H9 (cell line): ENCODE measurements around the gene TMEM135. TPM values are rescaled to one million over a fixed set of nuclear protein-coding genes. Genes with fewer than 3 reads are reported as not detected.

Source experiments
- DNase-seq: peaks from one replicate; pipeline ENCODE4 v3.0.0-alpha.2; 2017
- H2AFZ ChIP-seq: one replicate; pipeline ENCODE4 v1.6.1; 2013; ENCODE audit warnings: mild to moderate bottlenecking, low read length, control low read depth, moderate library complexity
- H2AK5ac ChIP-seq: 2 replicates; pipeline ENCODE4 v1.6.1; 2013; ENCODE audit warnings: low read length, control low read depth, mixed read lengths; ENCODE audit not compliant: insufficient read length
- H2BK120ac ChIP-seq: one replicate; pipeline ENCODE4 v1.6.1; 2013; ENCODE audit warnings: low read depth, mild to moderate bottlenecking, low read length, control low read depth, inconsistent platforms; ENCODE audit not compliant: poor library complexity, severe bottlenecking
- H2BK12ac ChIP-seq: 2 replicates; pipeline ENCODE4 v1.6.1; 2013; ENCODE audit warnings: low read length, control low read depth, mixed read lengths, low read depth; ENCODE audit not compliant: insufficient read length
- H2BK15ac ChIP-seq: 2 replicates; pipeline ENCODE4 v1.6.1; 2013; ENCODE audit warnings: low read depth, low read length, control low read depth
- H2BK20ac ChIP-seq: one replicate; pipeline ENCODE4 v1.6.1; 2013; ENCODE audit warnings: low read depth, mild to moderate bottlenecking, low read length, control low read depth, inconsistent platforms; ENCODE audit not compliant: poor library complexity, severe bottlenecking
- H2BK5ac ChIP-seq: 2 replicates; pipeline ENCODE4 v1.6.1; 2013; ENCODE audit warnings: low read length, control low read depth, mixed read lengths; ENCODE audit not compliant: insufficient read length
- H3K14ac ChIP-seq: 2 replicates; pipeline ENCODE4 v1.6.1; 2013; ENCODE audit warnings: low read length, control low read depth; ENCODE audit not compliant: insufficient read depth
- H3K18ac ChIP-seq: 2 replicates; pipeline ENCODE4 v1.6.1; 2013; ENCODE audit warnings: low read depth, mild to moderate bottlenecking, mixed read lengths, low read length, control low read depth; ENCODE audit not compliant: insufficient read length
- H3K23ac ChIP-seq: 2 replicates; pipeline ENCODE4 v1.6.1; 2013; ENCODE audit warnings: low read length, control low read depth, mixed read lengths, low read depth; ENCODE audit not compliant: insufficient read length
- H3K23me2 ChIP-seq: 2 replicates; pipeline ENCODE4 v1.6.1; 2013; ENCODE audit warnings: low read depth, mild to moderate bottlenecking, mixed read lengths, low read length, control low read depth; ENCODE audit not compliant: insufficient read length, poor library complexity, severe bottlenecking
- H3K27ac ChIP-seq: 2 replicates; pipeline ENCODE4 v1.5.1; 2013; ENCODE audit warnings: low read length, control low read depth, mixed read lengths, low read depth; ENCODE audit not compliant: insufficient read length
- H3K27me3 ChIP-seq: 2 replicates; pipeline ENCODE4 v1.6.1; 2013; ENCODE audit warnings: low read length, control low read depth, inconsistent platforms; ENCODE audit not compliant: insufficient read depth
- H3K4ac ChIP-seq: 2 replicates; pipeline ENCODE4 v1.6.1; 2013; ENCODE audit warnings: low read depth, mild to moderate bottlenecking, control low read depth, inconsistent platforms, low read length, moderate library complexity
- H3K4me1 ChIP-seq: 2 replicates; pipeline ENCODE4 v1.6.1; 2013; ENCODE audit warnings: low read length, control low read depth, inconsistent platforms; ENCODE audit not compliant: insufficient read depth
- H3K4me2 ChIP-seq: 2 replicates; pipeline ENCODE4 v1.6.1; 2013; ENCODE audit warnings: low read length, control low read depth, mixed read lengths; ENCODE audit not compliant: insufficient read length, insufficient read depth
- H3K56ac ChIP-seq: 2 replicates; pipeline ENCODE4 v1.6.1; 2013; ENCODE audit warnings: low read depth, mild to moderate bottlenecking, mixed read lengths, low read length, control low read depth; ENCODE audit not compliant: insufficient read length
- H3K79me1 ChIP-seq: 2 replicates; pipeline ENCODE4 v1.6.1; 2013; ENCODE audit warnings: low read depth, mild to moderate bottlenecking, moderate library complexity, low read length, control low read depth, inconsistent platforms; ENCODE audit not compliant: insufficient read depth, poor library complexity, severe bottlenecking
- H3K79me2 ChIP-seq: 2 replicates; pipeline ENCODE4 v1.6.1; 2013; ENCODE audit warnings: low read length, control low read depth, inconsistent platforms; ENCODE audit not compliant: insufficient read depth
- H3K9ac ChIP-seq: 2 replicates; pipeline ENCODE4 v1.6.1; 2013; ENCODE audit warnings: low read length, control low read depth, mixed read lengths; ENCODE audit not compliant: insufficient read length; ENCODE audit errors: extremely low read depth
- H3K9me3 ChIP-seq: one replicate; pipeline ENCODE4 v1.6.1; 2013; ENCODE audit warnings: low read depth, low read length, inconsistent platforms; ENCODE audit not compliant: control insufficient read depth
- H3T11ph ChIP-seq: one replicate; pipeline ENCODE4 v1.6.1; 2013; ENCODE audit warnings: mild to moderate bottlenecking, low read length, control low read depth, inconsistent platforms
- H4K20me1 ChIP-seq: one replicate; pipeline ENCODE4 v1.6.1; 2013; ENCODE audit not compliant: control insufficient read depth, insufficient read length, insufficient read depth
- H4K5ac ChIP-seq: 2 replicates; pipeline ENCODE4 v1.6.1; 2013; ENCODE audit warnings: low read depth, mild to moderate bottlenecking, mixed read lengths, low read length, control low read depth; ENCODE audit not compliant: insufficient read length
- H4K8ac ChIP-seq: replicated peaks from 2 replicates; pipeline ENCODE4 v1.6.1; 2013; ENCODE audit warnings: low read length, control low read depth, mixed read lengths, low read depth; ENCODE audit not compliant: insufficient read length
- H4K91ac ChIP-seq: 2 replicates; pipeline ENCODE4 v1.6.1; 2013; ENCODE audit warnings: low read depth, mild to moderate bottlenecking, moderate library complexity, mixed read lengths, low read length, control low read depth; ENCODE audit not compliant: insufficient read length
- H3K27ac Mint-ChIP-seq, 3 experiments: 2 replicates in 2 of 3; 3 replicates in 1 of 3; pipeline ENCODE4 v1.8.0; 2020 to 2021; ENCODE audit warnings: mixed read lengths in 3 of 3, mild to moderate bottlenecking in 1 of 3, moderate library complexity in 1 of 3
- H3K27me3 Mint-ChIP-seq: 2 replicates; pipeline ENCODE4 v1.8.0; 2021; ENCODE audit warnings: low read depth, mild to moderate bottlenecking, moderate library complexity, mixed read lengths
- H3K36me3 Mint-ChIP-seq, 3 experiments: 2 replicates in 2 of 3; 3 replicates in 1 of 3; pipeline ENCODE4 v1.8.0; 2020 to 2021; ENCODE audit warnings: low read depth in 3 of 3, mixed read lengths in 3 of 3; ENCODE audit not compliant: insufficient read depth in 1 of 3
- H3K4me1 Mint-ChIP-seq, 2 experiments: 2 replicates each; pipeline ENCODE4 v1.8.0; 2020; ENCODE audit warnings: mixed read lengths in 2 of 2
- H3K4me3 Mint-ChIP-seq, 2 experiments: 2 replicates in 1 of 2; 3 replicates in 1 of 2; pipeline ENCODE4 v1.8.0; 2020 to 2021; ENCODE audit warnings: mild to moderate bottlenecking in 2 of 2, mixed read lengths in 2 of 2, moderate library complexity in 1 of 2
- H3K9me3 Mint-ChIP-seq, 2 experiments: 2 replicates in 1 of 2; 3 replicates in 1 of 2; pipeline ENCODE4 v1.8.0; 2020; ENCODE audit warnings: mild to moderate bottlenecking in 2 of 2, mixed read lengths in 2 of 2, moderate library complexity in 1 of 2
- WGBS: extraction: QIAGEN DNeasy Blood & Tissue Kit; methylation state at CpG from one replicate; pipeline ENCODE4 v1.1.7; 2013; ENCODE audit warnings: missing lambda C conversion rate, low lambda C conversion rate, mixed read lengths; ENCODE audit not compliant: insufficient read length; ENCODE audit errors: extremely low coverage; 5-methylcytosine and 5-hydroxymethylcytosine counted together
- total RNA-seq: library from RNA; stranded (reverse); gene quantifications from 2 replicates; pipeline ENCODE4 v1.2.1, GENCODE V29; 2021
- TF ChIP-seq, protein P1 (sequence below): fragments of 200-600 bp; sonication (generic); conservative IDR thresholded peaks from 3 replicates; pipeline ENCODE4 v1.8.0; 2021; ENCODE audit warnings: antibody characterized with exemption, mild to moderate bottlenecking

Gene TMEM135
- total RNA-seq, 1 experiment from 2014 or later = 25.2 TPM

DNA sequence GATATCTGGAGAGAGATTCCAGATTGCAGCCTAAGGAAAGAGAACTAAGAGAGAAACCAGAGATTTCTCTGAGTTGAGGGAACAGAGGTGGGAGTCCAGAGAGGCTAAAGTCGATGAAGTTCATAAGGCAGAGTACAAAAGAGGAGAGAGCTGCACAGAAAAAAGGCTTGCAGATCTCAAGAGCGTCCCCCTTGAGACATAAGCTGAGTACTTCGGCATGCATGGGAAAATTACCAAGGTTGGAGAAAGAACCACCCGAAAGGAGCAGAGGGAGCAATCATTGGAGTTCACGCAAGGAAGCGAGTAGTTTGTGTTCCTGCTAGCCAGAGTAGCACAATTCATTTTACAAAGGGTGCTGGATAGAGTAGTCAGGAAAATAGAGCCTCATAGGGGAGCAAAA, 293.5 kb downstream of the TMEM135 start:
- no peak overlapping the region for H2BK5ac ChIP-seq
- no peaks in the 10 kb centered on the region for H3K79me1 ChIP-seq
- no peak overlapping the region for H3T11ph ChIP-seq
- no peaks in the 10 kb centered on the region for H4K20me1 ChIP-seq
- no peaks in the 10 kb centered on the region for H3K27me3 ChIP-seq
- H3K27me3 Mint-ChIP-seq = no peaks in the 10 kb centered on the region
- H3K79me2 ChIP-seq = no peaks in the 10 kb centered on the region
- TF ChIP-seq, protein P1, sequence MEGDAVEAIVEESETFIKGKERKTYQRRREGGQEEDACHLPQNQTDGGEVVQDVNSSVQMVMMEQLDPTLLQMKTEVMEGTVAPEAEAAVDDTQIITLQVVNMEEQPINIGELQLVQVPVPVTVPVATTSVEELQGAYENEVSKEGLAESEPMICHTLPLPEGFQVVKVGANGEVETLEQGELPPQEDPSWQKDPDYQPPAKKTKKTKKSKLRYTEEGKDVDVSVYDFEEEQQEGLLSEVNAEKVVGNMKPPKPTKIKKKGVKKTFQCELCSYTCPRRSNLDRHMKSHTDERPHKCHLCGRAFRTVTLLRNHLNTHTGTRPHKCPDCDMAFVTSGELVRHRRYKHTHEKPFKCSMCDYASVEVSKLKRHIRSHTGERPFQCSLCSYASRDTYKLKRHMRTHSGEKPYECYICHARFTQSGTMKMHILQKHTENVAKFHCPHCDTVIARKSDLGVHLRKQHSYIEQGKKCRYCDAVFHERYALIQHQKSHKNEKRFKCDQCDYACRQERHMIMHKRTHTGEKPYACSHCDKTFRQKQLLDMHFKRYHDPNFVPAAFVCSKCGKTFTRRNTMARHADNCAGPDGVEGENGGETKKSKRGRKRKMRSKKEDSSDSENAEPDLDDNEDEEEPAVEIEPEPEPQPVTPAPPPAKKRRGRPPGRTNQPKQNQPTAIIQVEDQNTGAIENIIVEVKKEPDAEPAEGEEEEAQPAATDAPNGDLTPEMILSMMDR = no peak
- no peak overlapping the region for H3K9ac ChIP-seq
- no peak overlapping the region for H4K91ac ChIP-seq
- H3K36me3 Mint-ChIP-seq = peaks cover 0 to 15% (median 2%) of the 10 kb centered on the region in 3 experiments; a peak in 4 of 7 replicates
- no peak overlapping the region for H2AFZ ChIP-seq
- no peaks in the 10 kb centered on the region for H3K23me2 ChIP-seq
- no peak overlapping the region for H2AK5ac ChIP-seq
- no peak overlapping the region for H3K18ac ChIP-seq
- no peak overlapping the region for H2BK12ac ChIP-seq
- H3K23ac ChIP-seq = no peak overlapping the region
- H3K27ac ChIP-seq = no peak overlapping the region
- DNase-seq = no peak
- no peak overlapping the region for H3K56ac ChIP-seq
- peaks cover 0 to 2% of the 10 kb centered on the region in 2 experiments; a peak in 2 of 4 replicates for H3K4me1 Mint-ChIP-seq
- H3K9me3 Mint-ChIP-seq = peaks cover 3 to 8% of the 10 kb centered on the region in 2 experiments; a peak in 4 of 5 replicates
- H3K4me1 ChIP-seq = no peaks in the 10 kb centered on the region
- H3K14ac ChIP-seq = no peak overlapping the region
- H2BK20ac ChIP-seq = no peak overlapping the region
- H2BK15ac ChIP-seq = no peak overlapping the region
- no peak overlapping the region for H3K4me2 ChIP-seq
- no peak overlapping the region for H2BK120ac ChIP-seq
- H3K9me3 ChIP-seq = no peaks in the 10 kb centered on the region
- H3K27ac Mint-ChIP-seq = no peak overlapping the region; a peak in 2 of 7 replicates
- H3K4ac ChIP-seq = no peak overlapping the region
- WGBS = no CpG with 5 or more reads among the region's 6 CpGs
- no peak overlapping the region for H3K4me3 Mint-ChIP-seq
- no peak overlapping the region for H4K5ac ChIP-seq
- H4K8ac ChIP-seq = no peak overlapping the region
